Nephron (organoid): ENCODE data around the gene ZFR2.

Experiments used
- H3K27ac Mint-ChIP-seq, 3 experiments: 2 replicates each; pipeline ENCODE4 v1.8.0; 2020; ENCODE audit warnings: mixed read lengths in 3 of 3, mild to moderate bottlenecking in 2 of 3, moderate library complexity in 1 of 3
- H3K27me3 Mint-ChIP-seq: 2 replicates; pipeline ENCODE4 v1.8.0; 2021; ENCODE audit warnings: low read depth, mild to moderate bottlenecking, moderate library complexity, mixed read lengths
- H3K36me3 Mint-ChIP-seq: 2 replicates; pipeline ENCODE4 v1.8.0; 2020; ENCODE audit warnings: low read depth, mixed read lengths
- H3K4me1 Mint-ChIP-seq: 2 replicates; pipeline ENCODE4 v1.8.0; 2020; ENCODE audit warnings: mixed read lengths
- H3K4me3 Mint-ChIP-seq, 3 experiments: 2 replicates each; pipeline ENCODE4 v1.8.0; 2020; ENCODE audit warnings: mild to moderate bottlenecking in 3 of 3, mixed read lengths in 3 of 3, moderate library complexity in 2 of 3
- H3K9me3 Mint-ChIP-seq: 2 replicates; pipeline ENCODE4 v1.8.0; 2020; ENCODE audit warnings: mixed read lengths
- TF ChIP-seq, protein P1 (sequence below), 3 experiments: fragments of 200-600 bp; sonication (generic); IDR thresholded peaks; one replicate each; pipeline ENCODE4 v1.5.0; 2021; ENCODE audit warnings: antibody characterized with exemption in 3 of 3; ENCODE audit not compliant: unreplicated experiment in 3 of 3

Gene ZFR2

DNA sequence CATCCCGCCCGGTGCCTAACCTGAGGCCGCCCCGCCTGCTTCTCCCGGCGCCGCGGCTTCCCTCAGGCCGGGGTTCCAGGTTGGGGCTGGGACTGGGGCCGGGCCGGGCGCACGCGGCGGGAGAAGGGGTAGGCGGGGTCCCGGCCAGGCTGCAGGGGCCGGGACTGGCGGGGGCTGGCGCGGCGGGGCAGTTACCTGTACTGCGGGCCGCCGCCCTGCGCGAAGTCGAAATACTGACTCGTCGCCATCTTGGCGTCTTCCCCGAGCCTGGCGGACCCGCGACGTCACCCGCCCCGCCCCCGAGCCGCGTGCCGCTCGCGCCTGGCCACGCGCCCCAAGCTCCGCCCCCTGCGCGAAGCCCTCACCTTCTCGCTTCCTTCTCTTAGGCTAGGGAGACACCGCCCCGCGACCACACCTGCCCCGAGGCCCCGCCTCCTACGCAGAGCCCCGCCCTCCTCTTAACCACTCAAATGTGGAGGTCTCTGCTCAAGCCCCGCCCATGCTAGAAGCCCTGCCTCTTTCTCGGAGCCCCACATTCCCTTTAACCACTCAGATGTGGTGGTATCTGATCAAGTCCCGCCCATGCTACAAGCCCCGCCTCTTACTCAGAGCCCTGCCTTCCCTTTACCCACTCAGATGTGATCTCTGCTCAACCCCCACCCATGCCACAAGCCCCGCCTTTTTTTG is at the start of gene ZFR2:
ZFR2 (minus strand) TSS at position 269 of the 687 bp plus-strand sequence; CDS start at position 248, 21 bp downstream.
- H3K4me3 Mint-ChIP-seq: peak within 1 kb of the TSS; percentile 43 to 74 (median 67)
- peaks cover 69% of the 10 kb centered on the region for H3K27me3 Mint-ChIP-seq
- no peaks in the 10 kb centered on the region for H3K4me1 Mint-ChIP-seq
- H3K9me3 Mint-ChIP-seq: peaks cover 6% of the 10 kb centered on the region
- no peak within 1 kb of the TSS for H3K27ac Mint-ChIP-seq
- peaks cover 6% of the 10 kb centered on the region for H3K36me3 Mint-ChIP-seq
- TF ChIP-seq, protein P1, sequence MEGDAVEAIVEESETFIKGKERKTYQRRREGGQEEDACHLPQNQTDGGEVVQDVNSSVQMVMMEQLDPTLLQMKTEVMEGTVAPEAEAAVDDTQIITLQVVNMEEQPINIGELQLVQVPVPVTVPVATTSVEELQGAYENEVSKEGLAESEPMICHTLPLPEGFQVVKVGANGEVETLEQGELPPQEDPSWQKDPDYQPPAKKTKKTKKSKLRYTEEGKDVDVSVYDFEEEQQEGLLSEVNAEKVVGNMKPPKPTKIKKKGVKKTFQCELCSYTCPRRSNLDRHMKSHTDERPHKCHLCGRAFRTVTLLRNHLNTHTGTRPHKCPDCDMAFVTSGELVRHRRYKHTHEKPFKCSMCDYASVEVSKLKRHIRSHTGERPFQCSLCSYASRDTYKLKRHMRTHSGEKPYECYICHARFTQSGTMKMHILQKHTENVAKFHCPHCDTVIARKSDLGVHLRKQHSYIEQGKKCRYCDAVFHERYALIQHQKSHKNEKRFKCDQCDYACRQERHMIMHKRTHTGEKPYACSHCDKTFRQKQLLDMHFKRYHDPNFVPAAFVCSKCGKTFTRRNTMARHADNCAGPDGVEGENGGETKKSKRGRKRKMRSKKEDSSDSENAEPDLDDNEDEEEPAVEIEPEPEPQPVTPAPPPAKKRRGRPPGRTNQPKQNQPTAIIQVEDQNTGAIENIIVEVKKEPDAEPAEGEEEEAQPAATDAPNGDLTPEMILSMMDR (IDR thresholded peaks at IDR 0.05; ENCODE audit: unreplicated experiment in 3 of 3): no peak

DNA sequence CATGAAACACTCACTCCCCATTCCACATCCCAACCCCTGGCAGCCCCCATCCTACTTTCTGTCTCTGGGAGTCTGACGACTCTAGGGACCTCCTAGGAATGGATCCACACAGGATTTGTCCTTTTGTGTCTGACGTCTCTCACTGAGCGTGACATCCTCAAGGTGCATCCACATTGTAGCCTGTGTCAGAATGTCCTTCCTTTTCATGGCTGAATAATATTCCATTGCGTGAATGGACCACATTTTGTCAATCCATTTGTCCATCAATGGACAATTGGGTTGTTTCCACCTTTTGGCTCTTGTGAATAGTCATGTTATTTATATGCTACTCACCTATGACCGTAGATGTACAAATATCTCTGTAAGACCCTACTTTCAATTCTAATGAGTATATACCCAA is 47.2 kb upstream of the ZFR2 start:
- H3K4me3 Mint-ChIP-seq: no peak overlapping the region
- H3K27ac Mint-ChIP-seq: no peak overlapping the region
- no peaks in the 10 kb centered on the region for H3K36me3 Mint-ChIP-seq
- TF ChIP-seq, protein P1 (IDR thresholded peaks at IDR 0.05; ENCODE audit: unreplicated experiment in 3 of 3): no peak
- peaks cover 7% of the 10 kb centered on the region for H3K27me3 Mint-ChIP-seq
- H3K4me1 Mint-ChIP-seq: no peaks in the 10 kb centered on the region
- H3K9me3 Mint-ChIP-seq: peaks cover 5% of the 10 kb centered on the region

DNA sequence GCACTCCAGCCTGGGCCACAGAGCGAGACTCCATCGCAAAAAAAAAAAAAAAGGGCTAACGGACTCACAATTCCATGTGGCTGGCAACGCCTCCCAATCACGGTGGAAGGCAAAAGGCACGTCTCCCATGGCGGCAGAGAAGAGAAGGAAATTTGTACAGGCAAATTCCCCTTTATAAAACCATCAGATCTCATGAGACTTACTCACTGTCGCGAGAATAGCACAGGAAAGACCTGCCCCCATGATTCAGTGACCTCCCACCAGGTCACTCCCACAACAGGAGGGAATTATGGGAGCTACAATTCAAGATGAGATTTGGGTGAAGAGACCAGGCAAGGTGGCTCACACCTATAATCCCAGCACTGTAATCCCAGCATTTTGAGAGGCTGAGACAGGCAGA is 45.4 kb upstream of the ZFR2 start:
- TF ChIP-seq, protein P1 (IDR thresholded peaks at IDR 0.05; ENCODE audit: unreplicated experiment in 3 of 3): no peak
- Mint-ChIP-seq H3K9me3 (peaks cover 8% of the 10 kb centered on the region), H3K27ac (no peak overlapping the region), H3K36me3 (no peaks in the 10 kb centered on the region), H3K4me1 (no peaks in the 10 kb centered on the region), H3K4me3 (no peak overlapping the region), H3K27me3 (peaks cover 7% of the 10 kb centered on the region)

DNA sequence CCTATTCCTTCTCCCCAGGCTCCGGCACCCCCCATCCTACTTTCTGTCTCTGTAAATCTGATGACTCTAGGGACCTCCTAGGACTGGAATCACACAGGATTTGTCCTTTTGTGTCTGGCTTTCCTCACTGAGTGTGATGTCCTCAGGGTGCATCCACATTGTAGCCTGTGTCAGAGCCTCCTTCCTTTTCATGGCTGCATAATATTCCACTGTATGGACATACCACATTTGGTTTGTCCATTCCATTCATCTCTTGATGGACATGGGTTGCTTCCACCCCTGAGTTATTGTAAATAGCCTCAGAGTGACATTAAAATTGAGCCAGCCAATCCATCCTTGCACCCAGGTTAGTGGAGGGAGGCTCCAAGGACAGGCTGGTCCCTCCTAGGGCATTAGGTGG is 41.3 kb upstream of the ZFR2 start:
- no peak overlapping the region for H3K4me3 Mint-ChIP-seq
- TF ChIP-seq, protein P1 (IDR thresholded peaks at IDR 0.05; ENCODE audit: unreplicated experiment in 3 of 3): no peak
- H3K27ac Mint-ChIP-seq: no peak overlapping the region
- peaks cover 11% of the 10 kb centered on the region for H3K27me3 Mint-ChIP-seq
- no peaks in the 10 kb centered on the region for H3K36me3 Mint-ChIP-seq
- H3K4me1 Mint-ChIP-seq: no peaks in the 10 kb centered on the region
- peaks cover 9% of the 10 kb centered on the region for H3K9me3 Mint-ChIP-seq

DNA sequence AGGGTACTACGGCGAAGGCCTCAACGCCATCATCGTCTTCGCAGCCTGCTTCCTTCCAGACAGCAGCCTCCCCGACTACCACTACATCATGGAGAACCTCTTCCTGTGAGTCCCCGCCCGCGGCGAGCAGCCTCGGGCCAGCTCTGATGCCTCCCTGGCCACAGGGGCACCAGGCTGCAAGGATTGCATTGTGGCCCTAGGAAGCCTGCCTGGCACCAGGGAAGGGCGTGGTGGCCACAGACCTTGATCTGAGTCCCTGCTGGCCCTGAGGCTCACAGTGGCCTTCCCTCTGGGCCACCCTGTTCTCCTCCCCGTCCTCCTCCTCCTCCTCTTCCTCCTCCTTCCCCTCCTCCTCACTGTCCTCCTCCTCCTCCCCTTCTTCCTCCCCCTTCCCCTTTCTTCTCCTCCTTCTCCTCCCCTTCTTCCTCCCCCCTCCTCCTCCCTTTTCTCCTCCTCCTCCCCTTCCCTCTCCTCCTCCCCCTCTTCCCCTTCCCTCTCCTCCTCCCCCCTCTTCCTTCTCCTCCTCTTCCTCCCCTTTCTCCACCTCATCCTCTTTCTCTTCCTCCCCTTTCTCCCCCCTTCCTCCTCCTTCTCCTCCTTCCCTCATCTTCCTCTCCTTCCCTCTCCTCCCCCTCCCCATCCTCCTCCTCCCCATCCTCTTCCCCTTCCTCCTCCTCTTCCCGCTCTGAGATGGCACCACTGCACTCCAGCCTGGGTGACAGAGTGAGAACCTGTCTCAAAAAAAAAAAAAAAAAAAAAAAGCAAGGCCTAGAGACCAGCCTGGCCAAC is 39.6 kb upstream of the ZFR2 start:
- TF ChIP-seq, protein P1 (IDR thresholded peaks at IDR 0.05; ENCODE audit: unreplicated experiment in 3 of 3): no peak
- Mint-ChIP-seq H3K4me3 (no peak overlapping the region), H3K9me3 (peaks cover 9% of the 10 kb centered on the region), H3K4me1 (no peaks in the 10 kb centered on the region), H3K36me3 (no peaks in the 10 kb centered on the region), H3K27me3 (peaks cover 8% of the 10 kb centered on the region), H3K27ac (no peak overlapping the region)
